Brain microvascular endothelial cell (primary cell): ENCODE data around the gene CCDC190.
A peak's percentile ranks its signal among the peaks of the same experiment; 100 is the strongest.
"Not testable (repeated sequence)": the region's sequence is repeated elsewhere in the genome, so short reads cannot be mapped to it uniquely, and the experiment has no call there.

ENCODE experiments used
- DNase-seq: peaks from one replicate; pipeline ENCODE4 v3.0.0-alpha.2; 2020
- H3K27ac ChIP-seq: fragments of 250-450 bp; sonication (Bioruptor Pico); 2 replicates; pipeline ENCODE4 v1.5.1; 2020; ENCODE audit warnings: mild to moderate bottlenecking, moderate library complexity
- H3K27me3 ChIP-seq: fragments of 250-450 bp; sonication (Bioruptor Pico); replicated peaks from 2 replicates; pipeline ENCODE4 v1.5.1; 2020; ENCODE audit warnings: mild to moderate bottlenecking
- H3K36me3 ChIP-seq: fragments of 250-450 bp; sonication (Bioruptor Pico); replicated peaks from 2 replicates; pipeline ENCODE4 v1.5.1; 2020; ENCODE audit warnings: mild to moderate bottlenecking
- H3K4me3 ChIP-seq: 2 replicates; pipeline ENCODE4 v1.5.1; 2011; ENCODE audit warnings: low read depth, mild to moderate bottlenecking, control low read depth, low read length, moderate library complexity
- CTCF ChIP-seq: IDR thresholded peaks from 2 replicates; pipeline ENCODE4 v1.5.1; 2011; ENCODE audit warnings: low read depth, mild to moderate bottlenecking, moderate library complexity, low read length, control low read depth, inconsistent platforms; ENCODE audit errors: missing control alignments
- in situ Hi-C: cut with HindIII; loops from 2 replicates; pipeline ENCODE4 v1.10.0; 2017; ENCODE audit warnings: low sequenced_read_pairs, low pct_ligation_motif_present

Gene CCDC190

GRCh38 chr1:162878000-162878596 is 17.1 kb upstream of the CCDC190 start:
- H3K27ac ChIP-seq = peak overlapping the region; percentile 40
- DNase-seq = peak; percentile 90
- TF ChIP-seq CTCF = peak; percentile 86
- no peak overlapping the region for H3K4me3 ChIP-seq
- H3K36me3 ChIP-seq = no peaks in the 10 kb centered on the region
- in situ Hi-C loops = loop anchor here (25.0 kb wide), 1 partner anchor 184 kb away; the partner anchor contains the start of gene RGS4
- no peaks in the 10 kb centered on the region for H3K27me3 ChIP-seq

- Histone ChIP-seq H3K4me3 (no peak overlapping the region), H3K36me3 (no peaks in the 10 kb centered on the region), H3K27ac (no peak overlapping the region), H3K27me3 (no peaks in the 10 kb centered on the region)
- DNase-seq = no peak
- TF ChIP-seq CTCF = no peak
- in situ Hi-C loops = loop anchor here (25.0 kb wide), 1 partner anchor 185 kb away; the partner anchor contains the start of gene RGS4
These were observed 16.4 kb upstream of the CCDC190 start for GRCh38 chr1:162877412-162877811.

GRCh38 chr1:162876751-162877150 is 15.8 kb upstream of the CCDC190 start:
- in situ Hi-C loops = loop anchor here (25.0 kb wide), 1 partner anchor 186 kb away; the partner anchor contains the start of gene RGS4
- no peak overlapping the region for H3K4me3 ChIP-seq
- DNase-seq = no peak
- no peaks in the 10 kb centered on the region for H3K36me3 ChIP-seq
- no peak for TF ChIP-seq CTCF
- H3K27me3 ChIP-seq = no peaks in the 10 kb centered on the region
- H3K27ac ChIP-seq = no peak overlapping the region

- Histone ChIP-seq H3K36me3 (no peaks in the 10 kb centered on the region), H3K27me3 (no peaks in the 10 kb centered on the region), H3K4me3 (no peak overlapping the region), H3K27ac (peak overlapping the region; percentile 98)
- TF ChIP-seq CTCF = peak; percentile 70
- in situ Hi-C loops = loop anchor here (25.0 kb wide), 1 partner anchor 438 kb away; the partner anchor contains the start of gene NUF2
- DNase-seq = peak; percentile 76
These were observed 13.0 kb upstream of the CCDC190 start for GRCh38 chr1:162873671-162874666.

GRCh38 chr1:162872981-162873380 is 12.0 kb upstream of the CCDC190 start:
- in situ Hi-C loops = loop anchor here (25.0 kb wide), 1 partner anchor 439 kb away; the partner anchor contains the start of gene NUF2
- Histone ChIP-seq H3K4me3 (no peak overlapping the region), H3K27me3 (no peaks in the 10 kb centered on the region), H3K27ac (peak overlapping the region; percentile 98), H3K36me3 (no peaks in the 10 kb centered on the region)
- DNase-seq = peak; percentile 45
- TF ChIP-seq CTCF = no peak

- H3K36me3 ChIP-seq, H3K27me3 ChIP-seq, H3K27ac ChIP-seq, H3K4me3 ChIP-seq, DNase-seq: not testable (repeated sequence)
- in situ Hi-C loops = loop anchor here (25.0 kb wide), 1 partner anchor 441 kb away; the partner anchor contains the start of gene NUF2
These were observed 10.4 kb upstream of the CCDC190 start for GRCh38 chr1:162871417-162871816.
